HG03354 (cell line): ENCODE data around the gene BPIFB3.

ENCODE experiments used
- ATAC-seq: cut with Tn5 transposase; IDR thresholded peaks from one replicate; pipeline ENCODE4 v1.9.1; 2021; ENCODE audit warnings: mild to moderate bottlenecking; ENCODE audit not compliant: unreplicated experiment, poor library complexity, severe bottlenecking

BPIFB3 gene

GRCh38 chr20:33015114-33015484 lies 38.6 kb upstream of the BPIFB3 start:
- ATAC-seq: no peak

GRCh38 chr20:33015700-33016580 lies 37.8 kb upstream of the BPIFB3 start:
- ATAC-seq: no peak

GRCh38 chr20:33016581-33017109 lies 37.1 kb upstream of the BPIFB3 start:
- ATAC-seq: no peak

- ATAC-seq: no peak
Measured at GRCh38 chr20:33017542-33017941, 36.2 kb upstream of the BPIFB3 start.

GRCh38 chr20:33018169-33018931 lies 35.4 kb upstream of the BPIFB3 start:
- no peak for ATAC-seq

- ATAC-seq: no peak
Measured at GRCh38 chr20:33019465-33020277, 34.0 kb upstream of the BPIFB3 start.

- no peak for ATAC-seq
Measured at GRCh38 chr20:33020278-33021161, 33.2 kb upstream of the BPIFB3 start.

GRCh38 chr20:33021879-33022278 lies 31.8 kb upstream of the BPIFB3 start:
- no peak for ATAC-seq

- ATAC-seq: no peak
Measured at GRCh38 chr20:33022289-33022688, 31.4 kb upstream of the BPIFB3 start.

- no peak for ATAC-seq
Measured at GRCh38 chr20:33022694-33023438, 30.8 kb upstream of the BPIFB3 start.

- no peak for ATAC-seq
Measured at GRCh38 chr20:33023439-33024242, 30.1 kb upstream of the BPIFB3 start.

GRCh38 chr20:33024243-33024560 lies 29.5 kb upstream of the BPIFB3 start:
- no peak for ATAC-seq

- ATAC-seq: no peak
Measured at GRCh38 chr20:33024609-33025317, 28.9 kb upstream of the BPIFB3 start.

- no peak for ATAC-seq
Measured at GRCh38 chr20:33025318-33025876, 28.3 kb upstream of the BPIFB3 start.

GRCh38 chr20:33026072-33026778 lies 27.5 kb upstream of the BPIFB3 start:
- no peak for ATAC-seq
